ENCODE results near the gene CPVL. TPM values are rescaled to one million over a fixed set of nuclear protein-coding genes. Genes with fewer than 3 reads are reported as not detected.

CPVL gene
- total RNA-seq, 3 donors from 2014 or later (not counting 1 experiment from before 2014, with no cell fraction given), result 4.9 to 11.6 (median 9.8) TPM

- H3K27ac Mint-ChIP-seq, result no peak overlapping the region
- H3K27me3 Mint-ChIP-seq (ENCODE audit: low read depth in 2 of 2), result peaks cover 43 to 56% of the 10 kb centered on the region in 2 donors
- no peaks in the 10 kb centered on the region for H3K36me3 Mint-ChIP-seq
- Histone ChIP-seq H3K9me3 (ENCODE audit: control insufficient read depth, insufficient read depth, low read length) (no peaks in the 10 kb centered on the region), H3K4me3 (ENCODE audit: low read length) (no peak overlapping the region), H3K4me1 (ENCODE audit: control insufficient read depth, insufficient read depth, low read length) (no peaks in the 10 kb centered on the region), H3K27ac (ENCODE audit: low read length) (no peak overlapping the region), H3K27me3 (ENCODE audit: control insufficient read depth, insufficient read depth, low read length) (peaks cover 7% of the 10 kb centered on the region), H3K36me3 (ENCODE audit: control insufficient read depth, insufficient read depth, low read length) (no peaks in the 10 kb centered on the region)
- no peaks in the 10 kb centered on the region for H3K4me1 Mint-ChIP-seq
- H3K4me3 Mint-ChIP-seq, result no peak overlapping the region
- H3K9me3 Mint-ChIP-seq, result no peaks in the 10 kb centered on the region
- DNase-seq (no peak), ATAC-seq (no peak)
- WGBS (ENCODE audit: insufficient coverage), result 86% methylated on average over 4 of the region's 4 CpGs
- TF ChIP-seq CTCF (IDR thresholded peaks at IDR 0.05), result no peak
- intact Hi-C loops (cut with micrococcal nuclease), result no loop called here
Measured at GRCh38 chr7:29139796-29140195, 6.5 kb downstream of the CPVL start.

- no peak overlapping the region for H3K27ac ChIP-seq (ENCODE audit: low read length)
- no peak for TF ChIP-seq CTCF (IDR thresholded peaks at IDR 0.05)
- DNase-seq, result no peak
Measured at GRCh38 chr7:29139191-29139590, 7.1 kb downstream of the CPVL start.

GRCh38 chr7:29138588-29138987 is 7.7 kb downstream of the CPVL start:
- TF ChIP-seq CTCF (IDR thresholded peaks at IDR 0.05), result no peak
- H3K9me3 Mint-ChIP-seq, result no peaks in the 10 kb centered on the region
- Histone ChIP-seq H3K4me3 (ENCODE audit: low read length) (no peak overlapping the region), H3K9me3 (ENCODE audit: control insufficient read depth, insufficient read depth, low read length) (no peaks in the 10 kb centered on the region), H3K27ac (ENCODE audit: low read length) (no peak overlapping the region), H3K27me3 (ENCODE audit: control insufficient read depth, insufficient read depth, low read length) (peaks cover 5% of the 10 kb centered on the region), H3K36me3 (ENCODE audit: control insufficient read depth, insufficient read depth, low read length) (no peaks in the 10 kb centered on the region), H3K4me1 (ENCODE audit: control insufficient read depth, insufficient read depth, low read length) (no peaks in the 10 kb centered on the region)
- H3K27ac Mint-ChIP-seq, result no peak overlapping the region
- H3K27me3 Mint-ChIP-seq (ENCODE audit: low read depth in 2 of 2), result peaks cover 45 to 57% of the 10 kb centered on the region in 2 donors
- H3K36me3 Mint-ChIP-seq, result no peaks in the 10 kb centered on the region
- DNase-seq (no peak), ATAC-seq (no peak)
- intact Hi-C loops (cut with micrococcal nuclease), result no loop called here
- H3K4me1 Mint-ChIP-seq, result no peaks in the 10 kb centered on the region
- H3K4me3 Mint-ChIP-seq, result no peak overlapping the region
- 81% methylated on average over 4 of the region's 4 CpGs for WGBS (ENCODE audit: insufficient coverage)

More at GRCh38 chr7:29139191-29139590, 7.1 kb downstream of the CPVL start:
- peaks cover 5% of the 10 kb centered on the region for H3K27me3 ChIP-seq (ENCODE audit: control insufficient read depth, insufficient read depth, low read length)
- H3K9me3 ChIP-seq (ENCODE audit: control insufficient read depth, insufficient read depth, low read length), result no peaks in the 10 kb centered on the region
- WGBS (ENCODE audit: insufficient coverage), result 83% methylated on average over 2 of the region's 2 CpGs
- Mint-ChIP-seq H3K27ac (no peak overlapping the region), H3K27me3 (ENCODE audit: low read depth in 2 of 2) (peaks cover 46 to 56% of the 10 kb centered on the region in 2 donors), H3K9me3 (no peaks in the 10 kb centered on the region), H3K36me3 (no peaks in the 10 kb centered on the region), H3K4me1 (no peaks in the 10 kb centered on the region), H3K4me3 (no peak overlapping the region)
- intact Hi-C loops (cut with micrococcal nuclease), result no loop called here
- no peaks in the 10 kb centered on the region for H3K4me1 ChIP-seq (ENCODE audit: control insufficient read depth, insufficient read depth, low read length)
- no peak for ATAC-seq
- no peaks in the 10 kb centered on the region for H3K36me3 ChIP-seq (ENCODE audit: control insufficient read depth, insufficient read depth, low read length)
- no peak overlapping the region for H3K4me3 ChIP-seq (ENCODE audit: low read length)

- Mint-ChIP-seq H3K4me1 (no peaks in the 10 kb centered on the region), H3K4me3 (no peak overlapping the region), H3K27ac (no peak overlapping the region), H3K27me3 (ENCODE audit: low read depth in 2 of 2) (peaks cover 42 to 46% of the 10 kb centered on the region in 2 donors), H3K36me3 (no peaks in the 10 kb centered on the region), H3K9me3 (no peaks in the 10 kb centered on the region)
- no peaks in the 10 kb centered on the region for H3K27me3 ChIP-seq (ENCODE audit: control insufficient read depth, insufficient read depth, low read length)
- no peak for DNase-seq
- no peak overlapping the region for H3K4me3 ChIP-seq (ENCODE audit: low read length)
- H3K4me1 ChIP-seq (ENCODE audit: control insufficient read depth, insufficient read depth, low read length), result no peaks in the 10 kb centered on the region
- H3K36me3 ChIP-seq (ENCODE audit: control insufficient read depth, insufficient read depth, low read length), result no peaks in the 10 kb centered on the region
- TF ChIP-seq CTCF (IDR thresholded peaks at IDR 0.05), result no peak
- WGBS (ENCODE audit: insufficient coverage), result no CpG with 5 or more reads among the region's 1 CpG
- no peak overlapping the region for H3K27ac ChIP-seq (ENCODE audit: low read length)
- intact Hi-C loops (cut with micrococcal nuclease), result no loop called here
- no peaks in the 10 kb centered on the region for H3K9me3 ChIP-seq (ENCODE audit: control insufficient read depth, insufficient read depth, low read length)
- no peak for ATAC-seq
Measured at GRCh38 chr7:29135846-29136245, 10.5 kb downstream of the CPVL start.

Measured in natural killer cell (primary cell).